Measurements from ENCODE around the gene PDSS1. TPM values are rescaled to one million over a fixed set of nuclear protein-coding genes. Genes with fewer than 3 reads are reported as not detected.

PDSS1 gene
- polyA plus RNA-seq, 1 donor (not counting 4 experiments of a cell fraction or from before 2014, with no cell fraction given): 36.6 TPM

DNA sequence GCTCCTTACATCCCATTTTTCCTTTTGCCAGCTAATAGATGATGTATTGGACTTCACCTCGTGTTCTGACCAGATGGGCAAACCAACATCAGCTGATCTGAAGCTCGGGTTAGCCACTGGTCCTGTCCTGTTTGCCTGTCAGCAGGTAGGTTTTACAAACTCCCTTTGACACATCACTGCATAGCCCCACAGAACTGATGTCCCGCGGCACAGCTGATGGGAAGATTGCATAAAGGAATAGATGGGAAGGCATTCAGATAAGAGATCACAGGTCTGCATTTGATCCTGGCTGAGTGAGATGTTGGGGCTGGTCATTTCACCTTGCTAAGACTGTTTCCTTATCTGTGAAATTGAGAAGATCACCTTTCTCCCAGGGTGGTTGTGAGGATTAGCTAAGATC is 37.9 kb downstream of the PDSS1 start:
- dilution Hi-C loops (cut with MboI; ENCODE audit: extremely low pct_ligation_motif_present, low sequenced_read_pairs): no loop called here
- Histone ChIP-seq H4K20me1 (ENCODE audit: control insufficient read depth, extremely low read depth, insufficient read depth, low read length) (no peaks in the 10 kb centered on the region), H3K9me1 (ENCODE audit: control insufficient read depth, extremely low read depth, insufficient read depth, low read length) (no peaks in the 10 kb centered on the region), H3K9ac (ENCODE audit: control insufficient read depth, extremely low read depth, insufficient read depth, low read length) (no peak overlapping the region), H3K27me3 (ENCODE audit: control insufficient read depth, extremely low read depth, insufficient read depth, low read length) (no peaks in the 10 kb centered on the region), H2AFZ (ENCODE audit: control insufficient read depth, low read length) (no peak overlapping the region), H3K4me3 (ENCODE audit: control insufficient read depth in 2 of 3, extremely low read depth in 1 of 3, insufficient read depth in 2 of 3, low read depth in 1 of 3, low read length in 3 of 3) (no peak overlapping the region), H3K4me1 (ENCODE audit: control insufficient read depth, extremely low read depth, insufficient read depth, low read length) (no peaks in the 10 kb centered on the region), H3K36me3 (ENCODE audit: control insufficient read depth in 2 of 2, extremely low read depth in 1 of 2, insufficient read depth in 2 of 2, low read length in 2 of 2) (peaks cover 25% of the 10 kb centered on the region in 2 experiments), H3K27ac (ENCODE audit: control insufficient read depth, insufficient read depth, low read length) (no peak overlapping the region), H3K79me2 (ENCODE audit: control insufficient read depth, insufficient read depth, low read length) (no peaks in the 10 kb centered on the region), H3K9me3 (ENCODE audit: control insufficient read depth, low read depth, low read length) (no peaks in the 10 kb centered on the region), H3K4me2 (ENCODE audit: control insufficient read depth, extremely low read depth, insufficient read depth, low read depth, low read length) (no peak overlapping the region)
- TF ChIP-seq EZH2 (IDR thresholded peaks at IDR 0.05; ENCODE audit: low read length): no peak
- TF ChIP-seq, protein P1, sequence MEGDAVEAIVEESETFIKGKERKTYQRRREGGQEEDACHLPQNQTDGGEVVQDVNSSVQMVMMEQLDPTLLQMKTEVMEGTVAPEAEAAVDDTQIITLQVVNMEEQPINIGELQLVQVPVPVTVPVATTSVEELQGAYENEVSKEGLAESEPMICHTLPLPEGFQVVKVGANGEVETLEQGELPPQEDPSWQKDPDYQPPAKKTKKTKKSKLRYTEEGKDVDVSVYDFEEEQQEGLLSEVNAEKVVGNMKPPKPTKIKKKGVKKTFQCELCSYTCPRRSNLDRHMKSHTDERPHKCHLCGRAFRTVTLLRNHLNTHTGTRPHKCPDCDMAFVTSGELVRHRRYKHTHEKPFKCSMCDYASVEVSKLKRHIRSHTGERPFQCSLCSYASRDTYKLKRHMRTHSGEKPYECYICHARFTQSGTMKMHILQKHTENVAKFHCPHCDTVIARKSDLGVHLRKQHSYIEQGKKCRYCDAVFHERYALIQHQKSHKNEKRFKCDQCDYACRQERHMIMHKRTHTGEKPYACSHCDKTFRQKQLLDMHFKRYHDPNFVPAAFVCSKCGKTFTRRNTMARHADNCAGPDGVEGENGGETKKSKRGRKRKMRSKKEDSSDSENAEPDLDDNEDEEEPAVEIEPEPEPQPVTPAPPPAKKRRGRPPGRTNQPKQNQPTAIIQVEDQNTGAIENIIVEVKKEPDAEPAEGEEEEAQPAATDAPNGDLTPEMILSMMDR (optimal IDR thresholded peaks at IDR 0.05 in 1 of 3, IDR thresholded peaks at IDR 0.05 in 1 of 3, conservative IDR thresholded peaks at IDR 0.05 in 1 of 3; ENCODE audit: extremely low read depth in 1 of 3, insufficient read depth in 2 of 3, low read length in 3 of 3): no peak
- DNase-seq (ENCODE audit: low read depth, low spot score) (no peak), FAIRE-seq (no peak)

DNA sequence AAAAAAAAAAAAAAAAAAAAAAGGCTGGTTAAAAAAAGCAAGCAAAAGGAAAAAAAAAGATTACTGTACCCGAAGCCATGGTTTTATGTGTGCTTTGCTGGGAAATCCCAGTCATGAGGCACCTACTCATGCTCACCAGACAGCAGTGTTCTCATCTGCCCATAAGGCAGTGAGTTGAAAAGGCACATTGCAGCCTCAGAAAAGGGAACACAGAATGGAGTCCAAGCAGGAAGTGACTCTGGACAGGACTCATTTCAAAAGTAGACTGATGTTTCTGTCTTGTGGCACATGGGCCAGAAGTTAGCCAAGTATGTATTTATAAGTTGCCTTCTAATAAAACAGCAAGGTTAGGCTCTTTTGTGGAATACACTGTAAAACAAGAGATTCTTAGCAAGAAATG is 40.2 kb downstream of the PDSS1 start:
- Histone ChIP-seq H3K27ac (ENCODE audit: control insufficient read depth, insufficient read depth, low read length) (no peak overlapping the region), H3K36me3 (ENCODE audit: control insufficient read depth in 2 of 2, extremely low read depth in 1 of 2, insufficient read depth in 2 of 2, low read length in 2 of 2) (peaks cover 19 to 21% of the 10 kb centered on the region in 2 experiments), H3K79me2 (ENCODE audit: control insufficient read depth, insufficient read depth, low read length) (no peaks in the 10 kb centered on the region), H3K27me3 (ENCODE audit: control insufficient read depth, extremely low read depth, insufficient read depth, low read length) (no peaks in the 10 kb centered on the region), H3K4me3 (ENCODE audit: control insufficient read depth in 2 of 3, extremely low read depth in 1 of 3, insufficient read depth in 2 of 3, low read depth in 1 of 3, low read length in 3 of 3) (no peak overlapping the region), H3K9me1 (ENCODE audit: control insufficient read depth, extremely low read depth, insufficient read depth, low read length) (no peaks in the 10 kb centered on the region), H4K20me1 (ENCODE audit: control insufficient read depth, extremely low read depth, insufficient read depth, low read length) (no peaks in the 10 kb centered on the region), H3K9ac (ENCODE audit: control insufficient read depth, extremely low read depth, insufficient read depth, low read length) (no peak overlapping the region), H3K4me1 (ENCODE audit: control insufficient read depth, extremely low read depth, insufficient read depth, low read length) (no peaks in the 10 kb centered on the region), H3K9me3 (ENCODE audit: control insufficient read depth, low read depth, low read length) (no peaks in the 10 kb centered on the region), H3K4me2 (ENCODE audit: control insufficient read depth, extremely low read depth, insufficient read depth, low read depth, low read length) (no peak overlapping the region), H2AFZ (ENCODE audit: control insufficient read depth, low read length) (no peak overlapping the region)
- DNase-seq (ENCODE audit: low read depth, low spot score) (no peak), FAIRE-seq (no peak)
- no peak for TF ChIP-seq EZH2 (IDR thresholded peaks at IDR 0.05; ENCODE audit: low read length)
- TF ChIP-seq, protein P1 (optimal IDR thresholded peaks at IDR 0.05 in 1 of 3, IDR thresholded peaks at IDR 0.05 in 1 of 3, conservative IDR thresholded peaks at IDR 0.05 in 1 of 3; ENCODE audit: extremely low read depth in 1 of 3, insufficient read depth in 2 of 3, low read length in 3 of 3): no peak
- dilution Hi-C loops (cut with MboI; ENCODE audit: extremely low pct_ligation_motif_present, low sequenced_read_pairs): no loop called here
